Measurements from ENCODE around the gene NFKB2. TPM values are rescaled to one million over a fixed set of nuclear protein-coding genes. Genes with fewer than 3 reads are reported as not detected.

NFKB2 gene
- total RNA-seq, 1 donor from 2014 or later: 26.8 TPM

GRCh38 chr10:102358712-102359382 is 36.7 kb upstream of the NFKB2 start:
- H3K4me1 ChIP-seq: no peaks in the 10 kb centered on the region
- no peak overlapping the region for H3K27ac ChIP-seq
- H3K4me3 ChIP-seq: no peak overlapping the region
- no peak for TF ChIP-seq CTCF (IDR thresholded peaks at IDR 0.05)
- no peak for TF ChIP-seq POLR2A (IDR thresholded peaks at IDR 0.05)
- no peak for TF ChIP-seq POLR2AphosphoS5 (IDR thresholded peaks at IDR 0.05; ENCODE audit: insufficient read depth in 1 of 2, low read depth in 1 of 2)
- no peaks in the 10 kb centered on the region for H3K27me3 ChIP-seq
- intact Hi-C loops (cut with DNase I): no loop called here
- DNase-seq (ENCODE audit: extremely low spot score in 2 of 2): no peak
- H3K9me3 ChIP-seq: no peaks in the 10 kb centered on the region
- peaks cover 0 to 74% of the 10 kb centered on the region in 2 donors for H3K36me3 ChIP-seq

GRCh38 chr10:102367441-102367840 is 28.1 kb upstream of the NFKB2 start:
- Histone ChIP-seq H3K4me3 (no peak overlapping the region), H3K36me3 (peaks cover 9 to 95% of the 10 kb centered on the region in 2 donors), H3K27me3 (no peaks in the 10 kb centered on the region), H3K4me1 (no peaks in the 10 kb centered on the region), H3K27ac (no peak overlapping the region), H3K9me3 (no peaks in the 10 kb centered on the region)
- no peak for DNase-seq (ENCODE audit: extremely low spot score in 2 of 2)
- no peak for TF ChIP-seq POLR2A (IDR thresholded peaks at IDR 0.05)
- TF ChIP-seq POLR2AphosphoS5 (IDR thresholded peaks at IDR 0.05; ENCODE audit: insufficient read depth in 1 of 2, low read depth in 1 of 2): no peak
- TF ChIP-seq CTCF (IDR thresholded peaks at IDR 0.05): no peak
- intact Hi-C loops (cut with DNase I): no loop called here

DNA sequence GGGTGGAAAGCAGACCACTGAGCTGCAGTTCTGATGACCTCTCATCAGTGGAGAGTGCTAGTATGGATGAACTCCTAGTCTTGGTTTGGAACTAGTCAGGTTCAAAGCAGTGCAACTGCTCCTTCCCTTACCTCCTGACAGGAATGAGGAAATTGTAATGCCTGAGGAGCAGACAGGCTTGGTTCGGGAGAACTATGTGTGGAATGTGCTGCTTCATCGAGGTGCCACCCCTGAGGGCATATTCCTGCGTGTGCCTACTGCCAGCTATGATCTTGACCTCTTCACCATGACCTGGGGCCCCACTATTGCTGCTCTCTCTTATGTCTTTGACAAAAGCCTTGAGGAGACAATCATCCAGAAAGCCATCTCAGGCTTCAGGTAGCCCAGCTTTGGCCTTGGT is 27.4 kb upstream of the NFKB2 start:
- H3K4me1 ChIP-seq: no peaks in the 10 kb centered on the region
- H3K4me3 ChIP-seq: no peak overlapping the region
- no peaks in the 10 kb centered on the region for H3K9me3 ChIP-seq
- intact Hi-C loops (cut with DNase I): no loop called here
- no peak overlapping the region for H3K27ac ChIP-seq
- no peak for TF ChIP-seq POLR2A (IDR thresholded peaks at IDR 0.05)
- no peak for TF ChIP-seq CTCF (IDR thresholded peaks at IDR 0.05)
- TF ChIP-seq POLR2AphosphoS5 (IDR thresholded peaks at IDR 0.05; ENCODE audit: insufficient read depth in 1 of 2, low read depth in 1 of 2): no peak
- DNase-seq (ENCODE audit: extremely low spot score in 2 of 2): no peak
- H3K27me3 ChIP-seq: no peaks in the 10 kb centered on the region
- peaks cover 9 to 95% of the 10 kb centered on the region in 2 donors for H3K36me3 ChIP-seq

GRCh38 chr10:102371295-102371694 is 24.2 kb upstream of the NFKB2 start:
- TF ChIP-seq POLR2A (IDR thresholded peaks at IDR 0.05): no peak
- TF ChIP-seq POLR2AphosphoS5 (IDR thresholded peaks at IDR 0.05; ENCODE audit: insufficient read depth in 1 of 2, low read depth in 1 of 2): no peak
- TF ChIP-seq CTCF (IDR thresholded peaks at IDR 0.05): no peak
- DNase-seq (ENCODE audit: extremely low spot score in 2 of 2): no peak
- no peak overlapping the region for H3K4me3 ChIP-seq
- H3K36me3 ChIP-seq: peaks cover 9 to 97% of the 10 kb centered on the region in 2 donors
- no peaks in the 10 kb centered on the region for H3K9me3 ChIP-seq
- H3K27ac ChIP-seq: no peak overlapping the region
- no peaks in the 10 kb centered on the region for H3K27me3 ChIP-seq
- intact Hi-C loops (cut with DNase I): no loop called here
- no peaks in the 10 kb centered on the region for H3K4me1 ChIP-seq

- H3K9me3 ChIP-seq: no peaks in the 10 kb centered on the region
- DNase-seq (ENCODE audit: extremely low spot score in 2 of 2): no peak
- TF ChIP-seq POLR2AphosphoS5 (IDR thresholded peaks at IDR 0.05; ENCODE audit: insufficient read depth in 1 of 2, low read depth in 1 of 2) (no peak), POLR2A (IDR thresholded peaks at IDR 0.05) (no peak), CTCF (IDR thresholded peaks at IDR 0.05) (no peak)
- peaks cover 3 to 86% of the 10 kb centered on the region in 2 donors for H3K36me3 ChIP-seq
- no peaks in the 10 kb centered on the region for H3K27me3 ChIP-seq
- no peak overlapping the region for H3K4me3 ChIP-seq
- intact Hi-C loops (cut with DNase I): no loop called here
- H3K4me1 ChIP-seq: no peaks in the 10 kb centered on the region
- H3K27ac ChIP-seq: no peak overlapping the region
Measured at GRCh38 chr10:102375250-102375649, 20.3 kb upstream of the NFKB2 start.

Measured in vagina (tissue), 2 donors.